Measurements from ENCODE around the gene MTHFD1L. TPM values are rescaled to one million over a fixed set of nuclear protein-coding genes. Genes with fewer than 3 reads are reported as not detected.
A peak's percentile ranks its signal among the peaks of the same experiment; 100 is the strongest.

The MTHFD1L gene
- total and polyA plus RNA-seq, 9 of the 15 experiments (the other 6 are each of a cell fraction or from before 2014, with no cell fraction given) = 20.9 to 128 (median 61.0) TPM

DNA sequence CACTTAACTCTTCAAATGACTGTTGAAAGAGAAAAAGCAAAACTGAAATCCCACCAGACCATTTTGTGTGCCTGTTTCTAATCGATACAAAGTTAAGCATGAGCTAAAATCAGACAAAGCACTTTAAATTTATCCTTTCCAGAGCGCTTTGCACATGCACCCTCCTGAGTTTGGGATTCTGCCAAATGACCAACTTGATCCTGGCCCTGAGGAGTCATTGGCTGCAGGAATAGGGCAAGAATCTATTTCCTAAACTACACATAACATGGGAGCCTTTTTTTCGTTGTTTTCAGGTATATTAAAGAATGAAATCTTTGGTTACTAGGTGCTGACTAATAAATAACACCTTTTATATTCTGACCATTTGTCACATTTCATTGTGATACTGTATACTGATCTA, 23.8 kb upstream of the MTHFD1L start (continued):
- TF ChIP-seq, protein P1, sequence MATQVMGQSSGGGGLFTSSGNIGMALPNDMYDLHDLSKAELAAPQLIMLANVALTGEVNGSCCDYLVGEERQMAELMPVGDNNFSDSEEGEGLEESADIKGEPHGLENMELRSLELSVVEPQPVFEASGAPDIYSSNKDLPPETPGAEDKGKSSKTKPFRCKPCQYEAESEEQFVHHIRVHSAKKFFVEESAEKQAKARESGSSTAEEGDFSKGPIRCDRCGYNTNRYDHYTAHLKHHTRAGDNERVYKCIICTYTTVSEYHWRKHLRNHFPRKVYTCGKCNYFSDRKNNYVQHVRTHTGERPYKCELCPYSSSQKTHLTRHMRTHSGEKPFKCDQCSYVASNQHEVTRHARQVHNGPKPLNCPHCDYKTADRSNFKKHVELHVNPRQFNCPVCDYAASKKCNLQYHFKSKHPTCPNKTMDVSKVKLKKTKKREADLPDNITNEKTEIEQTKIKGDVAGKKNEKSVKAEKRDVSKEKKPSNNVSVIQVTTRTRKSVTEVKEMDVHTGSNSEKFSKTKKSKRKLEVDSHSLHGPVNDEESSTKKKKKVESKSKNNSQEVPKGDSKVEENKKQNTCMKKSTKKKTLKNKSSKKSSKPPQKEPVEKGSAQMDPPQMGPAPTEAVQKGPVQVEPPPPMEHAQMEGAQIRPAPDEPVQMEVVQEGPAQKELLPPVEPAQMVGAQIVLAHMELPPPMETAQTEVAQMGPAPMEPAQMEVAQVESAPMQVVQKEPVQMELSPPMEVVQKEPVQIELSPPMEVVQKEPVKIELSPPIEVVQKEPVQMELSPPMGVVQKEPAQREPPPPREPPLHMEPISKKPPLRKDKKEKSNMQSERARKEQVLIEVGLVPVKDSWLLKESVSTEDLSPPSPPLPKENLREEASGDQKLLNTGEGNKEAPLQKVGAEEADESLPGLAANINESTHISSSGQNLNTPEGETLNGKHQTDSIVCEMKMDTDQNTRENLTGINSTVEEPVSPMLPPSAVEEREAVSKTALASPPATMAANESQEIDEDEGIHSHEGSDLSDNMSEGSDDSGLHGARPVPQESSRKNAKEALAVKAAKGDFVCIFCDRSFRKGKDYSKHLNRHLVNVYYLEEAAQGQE (IDR thresholded peaks at IDR 0.05; ENCODE audit: borderline replicate concordance) = no peak
- TF ChIP-seq, protein P1 (CRISPR knock-in tag; IDR thresholded peaks at IDR 0.05; ENCODE audit: low read depth) = no peak
- TF ChIP-seq, protein P2, sequence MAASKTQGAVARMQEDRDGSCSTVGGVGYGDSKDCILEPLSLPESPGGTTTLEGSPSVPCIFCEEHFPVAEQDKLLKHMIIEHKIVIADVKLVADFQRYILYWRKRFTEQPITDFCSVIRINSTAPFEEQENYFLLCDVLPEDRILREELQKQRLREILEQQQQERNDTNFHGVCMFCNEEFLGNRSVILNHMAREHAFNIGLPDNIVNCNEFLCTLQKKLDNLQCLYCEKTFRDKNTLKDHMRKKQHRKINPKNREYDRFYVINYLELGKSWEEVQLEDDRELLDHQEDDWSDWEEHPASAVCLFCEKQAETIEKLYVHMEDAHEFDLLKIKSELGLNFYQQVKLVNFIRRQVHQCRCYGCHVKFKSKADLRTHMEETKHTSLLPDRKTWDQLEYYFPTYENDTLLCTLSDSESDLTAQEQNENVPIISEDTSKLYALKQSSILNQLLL (CRISPR knock-in tag; IDR thresholded peaks at IDR 0.05; ENCODE audit: borderline replicate concordance) = no peak
- TF ChIP-seq CBX2 (IDR thresholded peaks at IDR 0.05; ENCODE audit: insufficient read depth, low read length, poor library complexity, severe bottlenecking) (peak; percentile 89), NFIC (IDR thresholded peaks at IDR 0.05) (peak; percentile 47), ZNF586 (CRISPR knock-in tag; conservative IDR thresholded peaks at IDR 0.05) (no peak), TFAP4 (CRISPR knock-in tag; IDR thresholded peaks at IDR 0.05; ENCODE audit: borderline replicate concordance) (no peak), GABPA (tag; conservative IDR thresholded peaks at IDR 0.05; ENCODE audit: low read depth) (no peak), ZBTB1 (CRISPR knock-in tag; IDR thresholded peaks at IDR 0.05; ENCODE audit: borderline replicate concordance, low read depth) (no peak), HCFC1 (IDR thresholded peaks at IDR 0.05; ENCODE audit: low read depth, low read length) (no peak), CHCHD3 (CRISPR knock-in tag; IDR thresholded peaks at IDR 0.05) (no peak), ZNF57 (CRISPR knock-in tag; IDR thresholded peaks at IDR 0.05) (no peak), FOXM1 (IDR thresholded peaks at IDR 0.05; ENCODE audit: low read depth) (no peak), FOXM1 (CRISPR knock-in tag; IDR thresholded peaks at IDR 0.05; ENCODE audit: low read depth) (no peak), GATAD2B (IDR thresholded peaks at IDR 0.05; ENCODE audit: borderline replicate concordance) (no peak), MECOM (CRISPR knock-in tag; IDR thresholded peaks at IDR 0.05) (no peak)
- TF ChIP-seq, protein P3, sequence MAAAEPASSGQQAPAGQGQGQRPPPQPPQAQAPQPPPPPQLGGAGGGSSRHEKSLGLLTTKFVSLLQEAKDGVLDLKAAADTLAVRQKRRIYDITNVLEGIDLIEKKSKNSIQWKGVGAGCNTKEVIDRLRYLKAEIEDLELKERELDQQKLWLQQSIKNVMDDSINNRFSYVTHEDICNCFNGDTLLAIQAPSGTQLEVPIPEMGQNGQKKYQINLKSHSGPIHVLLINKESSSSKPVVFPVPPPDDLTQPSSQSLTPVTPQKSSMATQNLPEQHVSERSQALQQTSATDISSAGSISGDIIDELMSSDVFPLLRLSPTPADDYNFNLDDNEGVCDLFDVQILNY (CRISPR knock-in tag; IDR thresholded peaks at IDR 0.05) = no peak

All from K562 (cell line).